Sigmoid colon (tissue), 7 donors: ENCODE results near the gene MGAT3. TPM values are rescaled to one million over a fixed set of nuclear protein-coding genes. Genes with fewer than 3 reads are reported as not detected.

Experiments used
- DNase-seq: peaks from one replicate; pipeline ENCODE4 v3.0.0-alpha.2; 2019
- H3K27ac ChIP-seq, 4 donors: fragments of 200-600 bp; sonication (generic); one replicate each; pipeline ENCODE4 v1.5.1; 2016 to 2019; ENCODE audit warnings: mild to moderate bottlenecking in 1 of 4
- H3K27me3 ChIP-seq, 3 donors: fragments of 200-600 bp; sonication (generic); one replicate each; pipeline ENCODE4 v1.5.1; 2019; ENCODE audit warnings: mild to moderate bottlenecking in 1 of 3
- H3K36me3 ChIP-seq, 4 donors: fragments of 200-600 bp; sonication (generic); one replicate each; pipeline ENCODE4 v1.5.1; 2016 to 2019
- H3K4me1 ChIP-seq, 4 donors: fragments of 200-600 bp; sonication (generic); one replicate each; pipeline ENCODE4 v1.5.1; 2017 to 2019
- H3K4me3 ChIP-seq, 4 donors: fragments of 200-600 bp; sonication (generic); one replicate each; pipeline ENCODE4 v1.5.1; 2017 to 2019; ENCODE audit warnings: mild to moderate bottlenecking in 2 of 4, moderate library complexity in 1 of 4
- H3K9me3 ChIP-seq, 4 donors: fragments of 200-600 bp in 3 of 4; sonication (generic) in 3 of 4; one replicate each; pipeline versions ENCODE4 v1.5.1 to v1.6.1; 2013 to 2019
- EP300 ChIP-seq, 4 donors: sonication (generic); formaldehyde crosslinking; IDR thresholded peaks; one replicate each; pipeline ENCODE4 v1.6.1; 2017; ENCODE audit warnings: antibody characterized with exemption in 4 of 4
- POLR2A ChIP-seq, 2 donors: fragments of 450-650 bp; IDR thresholded peaks; one replicate each; pipeline ENCODE4 v1.6.1; 2016; ENCODE audit warnings: antibody characterized with exemption in 2 of 2, mild to moderate bottlenecking in 2 of 2, moderate library complexity in 2 of 2
- POLR2AphosphoS5 ChIP-seq, 4 donors: sonication (generic); formaldehyde crosslinking; IDR thresholded peaks; one replicate each; pipeline ENCODE4 v1.6.1; 2017; ENCODE audit warnings: antibody characterized with exemption in 4 of 4
- WGBS, 2 donors: extraction: QIAGEN DNeasy Blood & Tissue Kit; methylation state at CpG; one replicate each; pipeline ENCODE4 v1.1.7; 2013; 5-methylcytosine and 5-hydroxymethylcytosine counted together
- intact Hi-C: fragments of 100-400 bp; cut with DNase I; formaldehyde crosslinking; loops from one replicate; pipeline ENCODE4 v1.15.1; 2023
- polyA plus RNA-seq, 3 donors: library from polyadenylated mRNA; stranded (reverse); fragments of 200-250 nt; gene quantifications; one replicate each; pipeline ENCODE4 v1.2.3, GENCODE V29; 2013
- total RNA-seq, 4 donors: library from RNA; depleted of rRNA; stranded (reverse); fragments of >200 nt; gene quantifications; one replicate each; pipeline ENCODE4 v1.1.0, GENCODE V29; 2016
- TF ChIP-seq, protein P1 (sequence below), 4 experiments: fragments of 450-650 bp in 3 of 4; fragments of 200-600 bp in 1 of 4; IDR thresholded peaks; one replicate each; pipeline ENCODE4 v1.5.1; 2016 to 2019; ENCODE audit warnings: antibody characterized with exemption in 4 of 4, mild to moderate bottlenecking in 3 of 4, moderate library complexity in 2 of 4
- donor health status: healthy with polysubstance abuse.
- donor health status: Bipolar disorder and iron deficiency.
- donor health status: healthy.

Gene MGAT3
- total and polyA plus RNA-seq, 7 donors = 0.60 to 8.1 (median 1.1) TPM

DNA sequence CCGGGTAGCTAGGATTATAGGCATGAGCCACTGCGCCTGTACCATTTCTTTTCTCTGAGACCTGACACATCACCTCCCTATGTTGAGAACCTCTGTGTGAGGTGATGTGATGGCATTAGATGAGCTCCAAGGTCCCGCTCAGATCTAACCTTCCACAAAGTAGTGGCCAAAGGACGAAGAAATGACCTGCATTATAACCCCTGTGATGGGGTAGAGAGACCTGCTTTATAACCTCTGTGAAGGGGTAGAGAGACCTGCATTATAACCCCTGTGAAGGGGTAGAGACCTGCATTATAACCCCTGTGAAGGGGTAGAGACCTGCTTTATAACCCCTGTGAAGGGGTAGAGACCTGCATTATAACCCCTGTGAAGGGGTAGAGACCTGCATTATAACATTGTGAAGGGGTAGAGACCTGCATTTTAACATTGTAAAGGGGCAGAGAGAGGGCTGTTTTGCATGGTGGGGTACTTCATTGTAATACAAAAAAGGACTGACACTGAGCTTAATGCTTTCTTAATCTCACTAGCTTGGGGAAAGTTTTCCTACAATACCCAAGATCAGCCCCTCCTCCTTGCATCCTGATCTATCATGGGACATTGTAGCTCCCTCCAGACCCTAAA lies 53.8 kb downstream of the MGAT3 start:
- no peak for DNase-seq
- H3K27me3 ChIP-seq = no peaks in the 10 kb centered on the region
- intact Hi-C loops = no loop called here
- peaks cover 0 to 1% (median 0%) of the 10 kb centered on the region in 4 donors for H3K4me1 ChIP-seq
- H3K9me3 ChIP-seq = no peaks in the 10 kb centered on the region
- peaks cover 27 to 100% (median 55%) of the 10 kb centered on the region in 4 donors for H3K36me3 ChIP-seq
- TF ChIP-seq POLR2A (IDR thresholded peaks at IDR 0.05) (no peak), EP300 (IDR thresholded peaks at IDR 0.05) (no peak), POLR2AphosphoS5 (IDR thresholded peaks at IDR 0.05) (no peak)
- TF ChIP-seq, protein P1, sequence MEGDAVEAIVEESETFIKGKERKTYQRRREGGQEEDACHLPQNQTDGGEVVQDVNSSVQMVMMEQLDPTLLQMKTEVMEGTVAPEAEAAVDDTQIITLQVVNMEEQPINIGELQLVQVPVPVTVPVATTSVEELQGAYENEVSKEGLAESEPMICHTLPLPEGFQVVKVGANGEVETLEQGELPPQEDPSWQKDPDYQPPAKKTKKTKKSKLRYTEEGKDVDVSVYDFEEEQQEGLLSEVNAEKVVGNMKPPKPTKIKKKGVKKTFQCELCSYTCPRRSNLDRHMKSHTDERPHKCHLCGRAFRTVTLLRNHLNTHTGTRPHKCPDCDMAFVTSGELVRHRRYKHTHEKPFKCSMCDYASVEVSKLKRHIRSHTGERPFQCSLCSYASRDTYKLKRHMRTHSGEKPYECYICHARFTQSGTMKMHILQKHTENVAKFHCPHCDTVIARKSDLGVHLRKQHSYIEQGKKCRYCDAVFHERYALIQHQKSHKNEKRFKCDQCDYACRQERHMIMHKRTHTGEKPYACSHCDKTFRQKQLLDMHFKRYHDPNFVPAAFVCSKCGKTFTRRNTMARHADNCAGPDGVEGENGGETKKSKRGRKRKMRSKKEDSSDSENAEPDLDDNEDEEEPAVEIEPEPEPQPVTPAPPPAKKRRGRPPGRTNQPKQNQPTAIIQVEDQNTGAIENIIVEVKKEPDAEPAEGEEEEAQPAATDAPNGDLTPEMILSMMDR (IDR thresholded peaks at IDR 0.05) = no peak
- H3K27ac ChIP-seq = no peak overlapping the region
- no peak overlapping the region for H3K4me3 ChIP-seq
- whole genome bisulfite sequencing, 2 donors = 92 to 97% methylated on average over 4 of the region's 4 CpGs

DNA sequence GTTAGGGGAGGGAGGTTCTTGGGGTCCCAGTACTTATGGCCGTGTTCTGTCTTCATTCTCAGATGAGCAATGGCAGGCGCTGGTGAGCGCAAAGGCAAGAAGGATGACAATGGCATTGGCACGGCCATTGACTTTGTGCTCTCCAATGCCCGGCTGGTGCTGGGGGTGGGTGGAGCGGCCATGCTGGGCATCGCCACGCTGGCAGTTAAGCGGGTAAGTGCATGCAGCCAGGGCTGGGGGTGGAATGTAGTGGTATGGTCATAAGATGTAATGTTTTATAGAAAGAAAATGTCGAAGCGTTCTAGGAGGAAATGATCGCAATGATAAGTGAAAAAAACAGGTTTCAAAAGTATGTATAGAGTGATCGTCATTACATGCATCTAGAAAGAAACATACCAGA lies 54.4 kb downstream of the MGAT3 start:
- TF ChIP-seq POLR2A (IDR thresholded peaks at IDR 0.05) = no peak
- TF ChIP-seq POLR2AphosphoS5 (IDR thresholded peaks at IDR 0.05) = no peak
- no peak for TF ChIP-seq EP300 (IDR thresholded peaks at IDR 0.05)
- TF ChIP-seq, protein P1 (IDR thresholded peaks at IDR 0.05) = no peak
- Histone ChIP-seq H3K9me3 (no peaks in the 10 kb centered on the region), H3K4me1 (no peaks in the 10 kb centered on the region), H3K27ac (no peak overlapping the region), H3K4me3 (no peak overlapping the region), H3K36me3 (peaks cover 22 to 96% (median 49%) of the 10 kb centered on the region in 4 donors), H3K27me3 (no peaks in the 10 kb centered on the region)
- 95 to 96% methylated on average over 13 of the region's 13 CpGs for WGBS, 2 donors
- no peak for DNase-seq
- intact Hi-C loops = no loop called here

DNA sequence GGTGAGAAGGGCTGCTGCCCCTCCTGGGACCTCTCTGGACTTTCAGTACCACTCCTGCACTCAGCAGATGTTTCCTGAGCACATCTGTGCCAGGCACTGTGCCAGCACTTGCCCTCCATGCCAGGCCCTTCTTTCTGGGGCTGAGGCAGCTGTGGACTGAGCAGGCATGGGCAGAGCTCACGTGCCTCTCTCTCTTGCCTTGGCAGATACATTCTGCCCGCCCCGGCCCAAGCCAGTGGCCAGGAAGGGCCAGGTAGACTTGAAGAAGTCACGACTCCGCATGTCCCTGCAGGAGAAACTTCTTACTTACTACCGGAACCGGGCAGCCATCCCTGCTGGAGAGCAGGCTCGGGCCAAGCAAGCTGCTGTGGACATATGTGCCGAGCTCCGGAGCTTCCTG lies 55.2 kb downstream of the MGAT3 start:
- Histone ChIP-seq H3K4me3 (no peak overlapping the region), H3K36me3 (peaks cover 22 to 92% (median 48%) of the 10 kb centered on the region in 4 donors), H3K27ac (no peak overlapping the region), H3K9me3 (no peaks in the 10 kb centered on the region), H3K27me3 (no peaks in the 10 kb centered on the region), H3K4me1 (no peaks in the 10 kb centered on the region)
- TF ChIP-seq POLR2A (IDR thresholded peaks at IDR 0.05) = no peak
- TF ChIP-seq EP300 (IDR thresholded peaks at IDR 0.05) = no peak
- TF ChIP-seq, protein P1 (IDR thresholded peaks at IDR 0.05) = no peak
- no peak for TF ChIP-seq POLR2AphosphoS5 (IDR thresholded peaks at IDR 0.05)
- intact Hi-C loops = no loop called here
- 93 to 94% methylated on average over 10 of the region's 10 CpGs for WGBS, 2 donors
- DNase-seq = peak; percentile 56

DNA sequence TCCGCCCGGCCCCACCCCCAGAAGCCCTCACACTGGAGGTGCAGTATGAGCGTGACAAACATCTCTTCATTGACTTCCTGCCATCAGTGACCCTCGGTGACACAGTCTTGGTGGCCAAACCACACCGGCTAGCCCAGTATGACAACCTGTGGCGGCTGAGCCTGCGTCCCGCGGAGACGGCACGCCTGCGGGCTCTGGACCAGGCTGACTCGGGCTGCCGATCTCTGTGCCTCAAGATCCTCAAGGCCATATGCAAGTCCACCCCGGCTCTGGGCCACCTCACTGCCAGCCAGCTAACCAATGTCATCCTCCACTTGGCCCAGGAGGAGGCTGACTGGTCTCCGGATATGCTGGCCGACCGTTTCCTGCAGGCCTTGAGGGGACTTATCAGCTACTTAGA lies 57.0 kb downstream of the MGAT3 start:
- intact Hi-C loops = no loop called here
- WGBS, 2 donors = 89 to 93% methylated on average over 18 of the region's 18 CpGs
- H3K36me3 ChIP-seq = peaks cover 22 to 81% (median 40%) of the 10 kb centered on the region in 4 donors
- H3K27me3 ChIP-seq = no peaks in the 10 kb centered on the region
- H3K4me3 ChIP-seq = no peak overlapping the region
- H3K4me1 ChIP-seq = peaks cover 0 to 9% (median 7%) of the 10 kb centered on the region in 4 donors
- TF ChIP-seq POLR2AphosphoS5 (IDR thresholded peaks at IDR 0.05) = no peak
- TF ChIP-seq POLR2A (IDR thresholded peaks at IDR 0.05) = no peak
- TF ChIP-seq, protein P1 (IDR thresholded peaks at IDR 0.05) = no peak
- no peak for TF ChIP-seq EP300 (IDR thresholded peaks at IDR 0.05)
- no peak for DNase-seq
- no peaks in the 10 kb centered on the region for H3K9me3 ChIP-seq
- H3K27ac ChIP-seq = no peak overlapping the region
